ENCODE measurements around the gene ZBED4. TPM values are rescaled to one million over a fixed set of nuclear protein-coding genes. Genes with fewer than 3 reads are reported as not detected.

ZBED4 gene
- total RNA-seq, 2 experiments from 2014 or later = 14.8 to 15.0 TPM

DNA sequence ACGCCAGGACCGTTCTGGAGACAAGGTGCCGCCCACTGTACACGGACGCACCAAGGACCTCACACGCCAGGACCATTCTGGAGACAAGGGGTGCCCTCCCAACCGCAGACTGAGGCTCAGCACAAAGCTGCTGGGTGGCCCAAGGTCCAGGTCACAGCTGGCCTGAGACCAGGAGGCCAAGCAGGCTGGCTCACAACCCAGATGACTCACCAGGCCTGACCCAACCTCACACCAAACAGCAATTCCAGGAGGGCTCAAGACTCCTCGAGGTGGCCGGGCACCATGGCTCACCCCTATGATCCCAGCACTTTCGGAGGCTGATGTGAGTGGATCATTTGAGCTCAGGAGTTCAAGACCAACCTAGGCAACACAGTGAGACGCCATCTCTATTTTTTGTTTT, 40.8 kb upstream of the ZBED4 start:
- no peak for TF ChIP-seq CTCF (IDR thresholded peaks at IDR 0.05)
- DNase-seq = peak in 1 of 14 experiments; percentile 17
- Mint-ChIP-seq H3K4me3 (peak overlapping the region; percentile 30), H3K27me3 (no peaks in the 10 kb centered on the region), H3K9me3 (no peaks in the 10 kb centered on the region), H3K4me1 (ENCODE audit: low read depth) (peaks cover 88% of the 10 kb centered on the region), H3K27ac (peak overlapping the region; percentile 44), H3K36me3 (ENCODE audit: low read depth) (peaks cover 71% of the 10 kb centered on the region)
- CTCF ChIA-PET = interaction anchor here (1.1 kb wide), 1 partner anchor 218 kb away, joined by 3 read pairs; no protein-coding TSS in a partner anchor
- Histone ChIP-seq H3K4me1 (ENCODE audit: insufficient read depth, low read length) (peaks cover 83% of the 10 kb centered on the region), H3K36me3 (ENCODE audit: insufficient read depth, low read length) (peaks cover 35% of the 10 kb centered on the region), H3K9me3 (ENCODE audit: control insufficient read depth in 1 of 2, insufficient read depth in 1 of 2, low read length in 2 of 2) (no peaks in the 10 kb centered on the region), H3K27ac (ENCODE audit: low read depth in 1 of 2, low read length in 2 of 2) (no peak overlapping the region), H3K27me3 (ENCODE audit: control insufficient read depth in 1 of 2, insufficient read depth in 2 of 2, low read length in 2 of 2) (no peaks in the 10 kb centered on the region), H3K4me3 (ENCODE audit: low read length) (no peak overlapping the region)
- intact Hi-C loops (cut with DNase I, micrococcal nuclease) = no loop called here
- POLR2A ChIA-PET = no interaction called here
- no peak for ATAC-seq (ENCODE audit: poor library complexity)

DNA sequence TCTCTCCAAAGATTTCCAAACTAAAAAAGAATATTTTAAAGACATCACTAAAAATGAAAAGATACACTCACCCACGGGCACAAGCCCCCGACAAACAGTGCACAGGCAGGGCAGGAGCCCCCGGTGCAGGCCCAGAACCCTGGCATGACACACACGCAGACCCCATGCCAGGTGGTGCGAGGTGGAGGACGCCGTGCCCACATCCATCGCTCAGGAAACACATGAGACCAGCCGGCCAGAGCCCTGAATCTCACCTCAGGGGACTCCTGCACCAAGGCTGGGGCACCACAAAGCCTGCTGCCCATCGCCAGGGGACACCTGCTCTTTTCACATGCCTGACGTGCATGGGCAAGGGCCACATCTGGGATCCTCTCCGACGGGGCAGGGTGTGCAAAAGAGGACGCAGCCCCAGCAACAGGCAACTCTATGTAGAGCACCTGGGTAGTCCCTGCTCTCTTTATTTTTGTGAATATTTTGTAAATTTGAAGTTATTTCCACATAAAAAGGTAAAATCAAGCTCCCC, 39.4 kb upstream of the ZBED4 start:
- H3K4me3 ChIP-seq (ENCODE audit: low read length) = no peak overlapping the region
- intact Hi-C loops (cut with DNase I, micrococcal nuclease) = no loop called here
- no peaks in the 10 kb centered on the region for H3K27me3 ChIP-seq (ENCODE audit: control insufficient read depth in 1 of 2, insufficient read depth in 2 of 2, low read length in 2 of 2)
- no peak for ATAC-seq (ENCODE audit: poor library complexity)
- ChIA-PET POLR2A (interaction anchor here (1.1 kb wide), 1 partner anchor 42 kb away, joined by 3 read pairs; no protein-coding TSS in a partner anchor), CTCF (interaction anchor here (1.1 kb wide), 1 partner anchor 216 kb away, joined by 3 read pairs; no protein-coding TSS in a partner anchor)
- no peak overlapping the region for H3K27ac ChIP-seq (ENCODE audit: low read depth in 1 of 2, low read length in 2 of 2)
- no peak for DNase-seq
- Mint-ChIP-seq H3K27me3 (no peaks in the 10 kb centered on the region), H3K4me1 (ENCODE audit: low read depth) (peaks cover 89% of the 10 kb centered on the region), H3K9me3 (no peaks in the 10 kb centered on the region), H3K27ac (peak overlapping the region; percentile 61), H3K36me3 (ENCODE audit: low read depth) (peaks cover 78% of the 10 kb centered on the region), H3K4me3 (peak overlapping the region; percentile 20)
- peaks cover 45% of the 10 kb centered on the region for H3K36me3 ChIP-seq (ENCODE audit: insufficient read depth, low read length)
- peaks cover 72% of the 10 kb centered on the region for H3K4me1 ChIP-seq (ENCODE audit: insufficient read depth, low read length)
- TF ChIP-seq CTCF (IDR thresholded peaks at IDR 0.05) = no peak
- no peaks in the 10 kb centered on the region for H3K9me3 ChIP-seq (ENCODE audit: control insufficient read depth in 1 of 2, insufficient read depth in 1 of 2, low read length in 2 of 2)

- no peak for TF ChIP-seq CTCF (IDR thresholded peaks at IDR 0.05)
- H3K27me3 Mint-ChIP-seq = no peaks in the 10 kb centered on the region
- H3K36me3 ChIP-seq (ENCODE audit: insufficient read depth, low read length) = peaks cover 46% of the 10 kb centered on the region
- peak overlapping the region; percentile 20 for H3K4me3 Mint-ChIP-seq
- ChIA-PET CTCF (no interaction called here), POLR2A (interaction anchor here (1.1 kb wide), 1 partner anchor 41 kb away, joined by 3 read pairs; no protein-coding TSS in a partner anchor)
- no peak overlapping the region for H3K4me3 ChIP-seq (ENCODE audit: low read length)
- H3K9me3 Mint-ChIP-seq = no peaks in the 10 kb centered on the region
- peaks cover 82% of the 10 kb centered on the region for H3K36me3 Mint-ChIP-seq (ENCODE audit: low read depth)
- H3K4me1 Mint-ChIP-seq (ENCODE audit: low read depth) = peaks cover 83% of the 10 kb centered on the region
- ATAC-seq (ENCODE audit: poor library complexity) = no peak
- intact Hi-C loops (cut with DNase I, micrococcal nuclease) = no loop called here
- H3K4me1 ChIP-seq (ENCODE audit: insufficient read depth, low read length) = peaks cover 74% of the 10 kb centered on the region
- no peaks in the 10 kb centered on the region for H3K9me3 ChIP-seq (ENCODE audit: control insufficient read depth in 1 of 2, insufficient read depth in 1 of 2, low read length in 2 of 2)
- no peaks in the 10 kb centered on the region for H3K27me3 ChIP-seq (ENCODE audit: control insufficient read depth in 1 of 2, insufficient read depth in 2 of 2, low read length in 2 of 2)
- H3K27ac Mint-ChIP-seq = peak overlapping the region; percentile 61
- H3K27ac ChIP-seq (ENCODE audit: low read depth in 1 of 2, low read length in 2 of 2) = no peak overlapping the region
- DNase-seq = no peak
Observed at GRCh38 chr22:49814856-49815255, 38.8 kb upstream of the ZBED4 start.
